K562 (cell line): ENCODE measurements around the gene RAB39B. TPM values are rescaled to one million over a fixed set of nuclear protein-coding genes. Genes with fewer than 3 reads are reported as not detected.

ENCODE experiments used
- CBX3 ChIP-seq, 2 experiments: IDR thresholded peaks; 1 replicate in 1 of 2; 2 replicates in 1 of 2; pipeline ENCODE4 v1.6.1; 2012; ENCODE audit warnings: inconsistent platforms in 2 of 2, low read length in 2 of 2, borderline replicate concordance in 1 of 2, control low read depth in 1 of 2
- GATA2 ChIP-seq: sonication (generic); formaldehyde crosslinking; IDR thresholded peaks from 2 replicates; pipeline ENCODE4 v1.4.0; 2020; ENCODE audit warnings: mild to moderate bottlenecking, missing genetic modification reagents
- HDAC1 ChIP-seq, 2 experiments: fragments of 450-650 bp; IDR thresholded peaks; 2 replicates each; pipeline ENCODE4 v1.6.1; 2016 to 2017; ENCODE audit warnings: inconsistent platforms in 1 of 2, mild to moderate bottlenecking in 1 of 2, moderate library complexity in 1 of 2
- HDAC2 ChIP-seq: fragments of 450-650 bp; IDR thresholded peaks from 2 replicates; pipeline ENCODE4 v1.6.1; 2016; ENCODE audit warnings: mild to moderate bottlenecking
- MYNN ChIP-seq, 2 experiments: sonication (generic); formaldehyde crosslinking in 1 of 2; IDR thresholded peaks; 2 replicates each; pipeline versions ENCODE4 v1.5.0 to v1.6.1; 2016 to 2020; ENCODE audit warnings: antibody characterized with exemption in 1 of 2, missing genetic modification reagents in 1 of 2
- NFIC ChIP-seq: fragments of 450-650 bp; IDR thresholded peaks from 2 replicates; pipeline ENCODE4 v1.6.1; 2017; ENCODE audit warnings: mild to moderate bottlenecking, inconsistent platforms
- PATZ1 ChIP-seq: fragments of 250-450 bp; sonication (Bioruptor Pico); IDR thresholded peaks from 2 replicates; pipeline ENCODE4 v1.5.0; 2020; ENCODE audit warnings: mild to moderate bottlenecking, borderline replicate concordance
- PKNOX1 ChIP-seq: fragments of 450-650 bp; IDR thresholded peaks from 2 replicates; pipeline ENCODE4 v1.6.1; 2016
- POLR3A ChIP-seq: IDR thresholded peaks from 2 replicates; pipeline ENCODE4 v1.6.1; 2011; ENCODE audit warnings: borderline replicate concordance, mild to moderate bottlenecking, moderate library complexity; ENCODE audit not compliant: insufficient read length, insufficient read depth; ENCODE audit errors: extremely low read depth
- RCOR1 ChIP-seq, 2 experiments: IDR thresholded peaks; 2 replicates each; pipeline ENCODE4 v1.6.1; 2012; ENCODE audit warnings: low read depth in 2 of 2, low read length in 2 of 2, borderline replicate concordance in 1 of 2, improper control_type of control experiment in 1 of 2
- SLC30A9 ChIP-seq: fragments of 250-450 bp; sonication (Bioruptor Pico); IDR thresholded peaks from 2 replicates; pipeline ENCODE4 v1.8.0; 2022; ENCODE audit warnings: mild to moderate bottlenecking, moderate library complexity
- SNAPC5 ChIP-seq: fragments of 250-450 bp; sonication (Bioruptor Pico); IDR thresholded peaks from 2 replicates; pipeline ENCODE4 v1.8.0; 2021; ENCODE audit warnings: moderate library complexity, mild to moderate bottlenecking, inconsistent platforms
- STAT6 ChIP-seq: sonication (generic); formaldehyde crosslinking; IDR thresholded peaks from 2 replicates; pipeline ENCODE4 v1.8.1; 2023; ENCODE audit warnings: mild to moderate bottlenecking, missing genetic modification reagents
- SUPT5H ChIP-seq: fragments of 450-650 bp; IDR thresholded peaks from 2 replicates; pipeline ENCODE4 v1.6.1; 2016
- THAP12 ChIP-seq: fragments of 250-450 bp; sonication (Bioruptor Pico); IDR thresholded peaks from 2 replicates; pipeline ENCODE4 v1.9.0; 2021; ENCODE audit warnings: mild to moderate bottlenecking, inconsistent platforms
- VEZF1 ChIP-seq: fragments of 200-800 bp; sonication (Bioruptor generic); IDR thresholded peaks from 2 replicates; pipeline ENCODE4 v1.6.1; 2017; ENCODE audit warnings: missing genetic modification characterization, missing compliant biosample characterization
- polyA plus RNA-seq, 8 experiments: library from polyadenylated mRNA; depleted of rRNA in 4 of 8; stranded (reverse) in 5 of 8; unstranded in 3 of 8; fragments of >200 nt; fragmentation: Nextera tagmentation in 2 of 8; fragmentation: Illumina TruSeq in 1 of 8; extraction: Ambion mirVana in 2 of 8; extraction: Trizol in 1 of 8; gene quantifications; 2 replicates each; pipeline versions ENCODE4 v1.2.1 to v1.2.3, GENCODE V29; 2011 to 2014; ENCODE audit warnings: inconsistent platforms in 1 of 8, missing spikeins in 1 of 8
- total RNA-seq, 7 experiments: library from RNA; depleted of rRNA in 6 of 7; stranded (reverse); fragments of >200 nt in 6 of 7; fragmentation: Illumina TruSeq in 2 of 7; extraction: Trizol in 2 of 7; gene quantifications; 2 replicates each; pipeline versions ENCODE4 v1.2.1 to v1.2.3, GENCODE V29; 2011 to 2021; ENCODE audit warnings: low replicate concordance in 1 of 7

The RAB39B gene
- total and polyA plus RNA-seq, 9 of the 15 experiments (the other 6 are each of a cell fraction or from before 2014, with no cell fraction given): 0.04 to 0.07 (median 0.04) TPM; not detected in 6

- TF ChIP-seq THAP12: no peak
- TF ChIP-seq SUPT5H: peak; percentile 88
- TF ChIP-seq RCOR1 (IDR thresholded peaks at IDR 0.05; ENCODE audit: borderline replicate concordance in 1 of 2, low read depth in 2 of 2, low read length in 2 of 2): no peak; a peak in 1 of 4 replicates
- TF ChIP-seq MYNN (IDR thresholded peaks at IDR 0.05): no peak
- TF ChIP-seq MYNN (CRISPR knock-in tag; IDR thresholded peaks at IDR 0.05): no peak
- no peak; the same call in 1 of the 2 replicates for TF ChIP-seq VEZF1 (CRISPR knock-in tag)
- TF ChIP-seq SNAPC5: no peak
- TF ChIP-seq PKNOX1: peak; percentile 98
- TF ChIP-seq SLC30A9 (CRISPR knock-in tag): no peak
- no peak for TF ChIP-seq PATZ1 (CRISPR knock-in tag)
- TF ChIP-seq HDAC2: no peak
- no peak for TF ChIP-seq CBX3 (IDR thresholded peaks at IDR 0.05; ENCODE audit: borderline replicate concordance in 1 of 2, low read length in 2 of 2)
- no peak for TF ChIP-seq STAT6 (CRISPR knock-in tag)
- TF ChIP-seq GATA2 (CRISPR knock-in tag): no peak
- no peak for TF ChIP-seq POLR3A
- no peak for TF ChIP-seq HDAC1 (IDR thresholded peaks at IDR 0.05)
- peak; percentile 30; the same call in 1 of the 2 replicates for TF ChIP-seq NFIC
Measured at GRCh38 chrX:155216179-155216939, 47.9 kb downstream of the RAB39B start, which contains the start of gene VBP1 (continued).
